Stimulated activated CD8-positive, alpha-beta memory T cell treated with anti-CD3 and anti-CD28 coated beads, Interleukin-7, amount 100 ng/mL, for 4 hours (primary cell): ENCODE measurements around the gene SSX5.
"Not testable (repeated sequence)": the region's sequence is repeated elsewhere in the genome, so short reads cannot be mapped to it uniquely, and the experiment has no call there.

Source experiments
- DNase-seq, 2 donors: peaks; one replicate each; pipeline ENCODE4 v3.0.0-alpha.2; 2020; ENCODE audit warnings: low read depth in 2 of 2

SSX5 gene

GRCh38 chrX:48196745-48197201 is at the start of gene SSX5:
Gene SSX5 (minus strand): TSS chrX:48196795. CDS start chrX:48195358, 1,437 bp downstream.
- no peak for DNase-seq

GRCh38 chrX:48224196-48224595 is 27.6 kb upstream of the SSX5 start:
- DNase-seq = not testable (repeated sequence)

GRCh38 chrX:48214341-48214740 is 17.7 kb upstream of the SSX5 start:
- not testable (repeated sequence) for DNase-seq

GRCh38 chrX:48190024-48190423 is 6.6 kb downstream of the SSX5 start:
- not testable (repeated sequence) for DNase-seq

- DNase-seq = not testable (repeated sequence)
Measured at GRCh38 chrX:48181882-48182281, 14.7 kb downstream of the SSX5 start.

GRCh38 chrX:48180811-48181210 is 15.8 kb downstream of the SSX5 start:
- no peak for DNase-seq

- no peak for DNase-seq
Measured at GRCh38 chrX:48179691-48180090, 16.9 kb downstream of the SSX5 start.

- not testable (repeated sequence) for DNase-seq
Measured at GRCh38 chrX:48166322-48166721, 30.3 kb downstream of the SSX5 start.

GRCh38 chrX:48165241-48165640 is 31.4 kb downstream of the SSX5 start:
- no peak for DNase-seq

GRCh38 chrX:48156014-48156413 is 40.6 kb downstream of the SSX5 start:
- DNase-seq = no peak

- no peak for DNase-seq
Measured at GRCh38 chrX:48154796-48155195, 41.8 kb downstream of the SSX5 start.

- no peak for DNase-seq
Measured at GRCh38 chrX:48153769-48154168, 42.8 kb downstream of the SSX5 start.

- DNase-seq = peak in 1 of 2 donors; percentile 14
Measured at GRCh38 chrX:48142697-48143096, 53.9 kb downstream of the SSX5 start.

- not testable (repeated sequence) for DNase-seq
Measured at GRCh38 chrX:48141810-48142508, 54.6 kb downstream of the SSX5 start.

GRCh38 chrX:48139076-48139475 is 57.5 kb downstream of the SSX5 start:
- not testable (repeated sequence) for DNase-seq
